HuH-7.5 (cell line): ENCODE results near the gene TENM4.

Source experiments
- DNase-seq: peaks from one replicate; pipeline ENCODE4 v3.0.0; 2011; ENCODE audit warnings: low spot score

The TENM4 gene

GRCh38 chr11:79440571-79441460 is at the start of gene TENM4:
TENM4 (minus strand) TSS chr11:79441030; CDS start chr11:79069944, 371,086 bp downstream.
- no peak for DNase-seq

GRCh38 chr11:79488286-79488685 is 47.5 kb upstream of the TENM4 start:
- no peak for DNase-seq

- no peak for DNase-seq
Observed at GRCh38 chr11:79487412-79487811, 46.6 kb upstream of the TENM4 start.

- no peak for DNase-seq
Observed at GRCh38 chr11:79486242-79486984, 45.6 kb upstream of the TENM4 start.

GRCh38 chr11:79485694-79486093 is 44.9 kb upstream of the TENM4 start:
- no peak for DNase-seq

GRCh38 chr11:79484872-79485271 is 44.0 kb upstream of the TENM4 start:
- DNase-seq = no peak

GRCh38 chr11:79482800-79483199 is 42.0 kb upstream of the TENM4 start:
- no peak for DNase-seq

- no peak for DNase-seq
Observed at GRCh38 chr11:79481795-79482194, 41.0 kb upstream of the TENM4 start.

GRCh38 chr11:79480864-79481263 is 40.0 kb upstream of the TENM4 start:
- DNase-seq = no peak

- no peak for DNase-seq
Observed at GRCh38 chr11:79472819-79473529, 32.1 kb upstream of the TENM4 start.

GRCh38 chr11:79471071-79471844 is 30.4 kb upstream of the TENM4 start:
- no peak for DNase-seq

GRCh38 chr11:79470161-79470560 is 29.3 kb upstream of the TENM4 start:
- DNase-seq = no peak

GRCh38 chr11:79467761-79468160 is 26.9 kb upstream of the TENM4 start:
- DNase-seq = no peak

GRCh38 chr11:79466411-79466810 is 25.6 kb upstream of the TENM4 start:
- DNase-seq = no peak

GRCh38 chr11:79465160-79465559 is 24.3 kb upstream of the TENM4 start:
- no peak for DNase-seq

- DNase-seq = no peak
Observed at GRCh38 chr11:79461666-79462645, 21.1 kb upstream of the TENM4 start.

GRCh38 chr11:79461144-79461543 is 20.3 kb upstream of the TENM4 start:
- DNase-seq = no peak

GRCh38 chr11:79458709-79459108 is 17.9 kb upstream of the TENM4 start:
- DNase-seq = no peak

- no peak for DNase-seq
Observed at GRCh38 chr11:79456501-79456900, 15.7 kb upstream of the TENM4 start.

GRCh38 chr11:79453617-79454016 is 12.8 kb upstream of the TENM4 start:
- no peak for DNase-seq

GRCh38 chr11:79449040-79449439 is 8.2 kb upstream of the TENM4 start:
- no peak for DNase-seq
